ENCODE results near the gene PGLYRP3.

Gene PGLYRP3

GRCh38 chr1:153356392-153357075 is 43.8 kb upstream of the PGLYRP3 start:
- Histone ChIP-seq H3K4me1 (ENCODE audit: control insufficient read depth, insufficient read depth, low read length) (no peaks in the 10 kb centered on the region), H3K36me3 (ENCODE audit: control insufficient read depth, insufficient read depth, low read length, severe bottlenecking) (no peaks in the 10 kb centered on the region), H3K4me3 (ENCODE audit: low read length) (no peak overlapping the region), H3K9ac (ENCODE audit: low read length) (no peak overlapping the region), H3K9me3 (ENCODE audit: control insufficient read depth, low read length) (peaks cover 3% of the 10 kb centered on the region), H3K27me3 (replicated peaks; ENCODE audit: control insufficient read depth, insufficient read depth, low read length) (peaks cover 52% of the 10 kb centered on the region)
- no peak for DNase-seq (ENCODE audit: low read depth)

- H3K36me3 ChIP-seq (ENCODE audit: control insufficient read depth, insufficient read depth, low read length, severe bottlenecking), result no peaks in the 10 kb centered on the region
- peak; percentile 38 for DNase-seq (ENCODE audit: low read depth)
- no peak overlapping the region for H3K9ac ChIP-seq (ENCODE audit: low read length)
- no peaks in the 10 kb centered on the region for H3K4me1 ChIP-seq (ENCODE audit: control insufficient read depth, insufficient read depth, low read length)
- no peak overlapping the region for H3K4me3 ChIP-seq (ENCODE audit: low read length)
- H3K27me3 ChIP-seq (replicated peaks; ENCODE audit: control insufficient read depth, insufficient read depth, low read length), result peaks cover 61% of the 10 kb centered on the region
- peaks cover 3% of the 10 kb centered on the region for H3K9me3 ChIP-seq (ENCODE audit: control insufficient read depth, low read length)
Measured at GRCh38 chr1:153355445-153356071, 42.8 kb upstream of the PGLYRP3 start.

- no peaks in the 10 kb centered on the region for H3K36me3 ChIP-seq (ENCODE audit: control insufficient read depth, insufficient read depth, low read length, severe bottlenecking)
- no peak overlapping the region for H3K4me3 ChIP-seq (ENCODE audit: low read length)
- no peak for DNase-seq (ENCODE audit: low read depth)
- H3K27me3 ChIP-seq (replicated peaks; ENCODE audit: control insufficient read depth, insufficient read depth, low read length), result peaks cover 62% of the 10 kb centered on the region
- peaks cover 3% of the 10 kb centered on the region for H3K9me3 ChIP-seq (ENCODE audit: control insufficient read depth, low read length)
- no peaks in the 10 kb centered on the region for H3K4me1 ChIP-seq (ENCODE audit: control insufficient read depth, insufficient read depth, low read length)
- no peak overlapping the region for H3K9ac ChIP-seq (ENCODE audit: low read length)
Measured at GRCh38 chr1:153354515-153355193, 41.9 kb upstream of the PGLYRP3 start.

- DNase-seq (ENCODE audit: low read depth), result no peak
- no peaks in the 10 kb centered on the region for H3K4me1 ChIP-seq (ENCODE audit: control insufficient read depth, insufficient read depth, low read length)
- peaks cover 71% of the 10 kb centered on the region for H3K27me3 ChIP-seq (replicated peaks; ENCODE audit: control insufficient read depth, insufficient read depth, low read length)
- H3K36me3 ChIP-seq (ENCODE audit: control insufficient read depth, insufficient read depth, low read length, severe bottlenecking), result no peaks in the 10 kb centered on the region
- no peak overlapping the region for H3K9ac ChIP-seq (ENCODE audit: low read length)
- H3K9me3 ChIP-seq (ENCODE audit: control insufficient read depth, low read length), result peaks cover 3% of the 10 kb centered on the region
- H3K4me3 ChIP-seq (ENCODE audit: low read length), result no peak overlapping the region
Measured at GRCh38 chr1:153353226-153353947, 40.6 kb upstream of the PGLYRP3 start.

GRCh38 chr1:153352523-153352922 is 39.8 kb upstream of the PGLYRP3 start:
- no peak overlapping the region for H3K4me3 ChIP-seq (ENCODE audit: low read length)
- H3K36me3 ChIP-seq (ENCODE audit: control insufficient read depth, insufficient read depth, low read length, severe bottlenecking), result no peaks in the 10 kb centered on the region
- no peaks in the 10 kb centered on the region for H3K4me1 ChIP-seq (ENCODE audit: control insufficient read depth, insufficient read depth, low read length)
- H3K9ac ChIP-seq (ENCODE audit: low read length), result no peak overlapping the region
- DNase-seq (ENCODE audit: low read depth), result peak; percentile 88
- H3K9me3 ChIP-seq (ENCODE audit: control insufficient read depth, low read length), result peaks cover 3% of the 10 kb centered on the region
- H3K27me3 ChIP-seq (replicated peaks; ENCODE audit: control insufficient read depth, insufficient read depth, low read length), result peaks cover 75% of the 10 kb centered on the region

- Histone ChIP-seq H3K9ac (ENCODE audit: low read length) (no peak overlapping the region), H3K36me3 (ENCODE audit: control insufficient read depth, insufficient read depth, low read length, severe bottlenecking) (no peaks in the 10 kb centered on the region), H3K9me3 (ENCODE audit: control insufficient read depth, low read length) (peaks cover under 1% of the 10 kb centered on the region), H3K4me1 (ENCODE audit: control insufficient read depth, insufficient read depth, low read length) (no peaks in the 10 kb centered on the region), H3K27me3 (replicated peaks; ENCODE audit: control insufficient read depth, insufficient read depth, low read length) (peaks cover 77% of the 10 kb centered on the region), H3K4me3 (ENCODE audit: low read length) (no peak overlapping the region)
- no peak for DNase-seq (ENCODE audit: low read depth)
Measured at GRCh38 chr1:153350321-153350957, 37.7 kb upstream of the PGLYRP3 start.

- Histone ChIP-seq H3K9ac (ENCODE audit: low read length) (no peak overlapping the region), H3K27me3 (replicated peaks; ENCODE audit: control insufficient read depth, insufficient read depth, low read length) (peaks cover 71% of the 10 kb centered on the region), H3K36me3 (ENCODE audit: control insufficient read depth, insufficient read depth, low read length, severe bottlenecking) (no peaks in the 10 kb centered on the region), H3K4me1 (ENCODE audit: control insufficient read depth, insufficient read depth, low read length) (no peaks in the 10 kb centered on the region), H3K4me3 (ENCODE audit: low read length) (no peak overlapping the region), H3K9me3 (ENCODE audit: control insufficient read depth, low read length) (no peaks in the 10 kb centered on the region)
- DNase-seq (ENCODE audit: low read depth), result no peak
Measured at GRCh38 chr1:153349363-153350320, 36.9 kb upstream of the PGLYRP3 start.

GRCh38 chr1:153348511-153349362 is 36.0 kb upstream of the PGLYRP3 start, which contains the start of gene PGLYRP4:
TSS of gene PGLYRP4 (minus strand) at chr1:153348841. CDS start at chr1:153347932, 909 bp downstream.
- H3K9ac ChIP-seq (ENCODE audit: low read length), result no peak within 1 kb of the TSS
- DNase-seq (ENCODE audit: low read depth), result no peak
- no peaks in the 10 kb centered on the region for H3K4me1 ChIP-seq (ENCODE audit: control insufficient read depth, insufficient read depth, low read length)
- no peaks in the 10 kb centered on the region for H3K9me3 ChIP-seq (ENCODE audit: control insufficient read depth, low read length)
- H3K27me3 ChIP-seq (replicated peaks; ENCODE audit: control insufficient read depth, insufficient read depth, low read length), result peaks cover 71% of the 10 kb centered on the region
- H3K4me3 ChIP-seq (ENCODE audit: low read length), result no peak within 1 kb of the TSS
- H3K36me3 ChIP-seq (ENCODE audit: control insufficient read depth, insufficient read depth, low read length, severe bottlenecking), result no peaks in the 10 kb centered on the region

- no peaks in the 10 kb centered on the region for H3K36me3 ChIP-seq (ENCODE audit: control insufficient read depth, insufficient read depth, low read length, severe bottlenecking)
- no peak for DNase-seq (ENCODE audit: low read depth)
- H3K27me3 ChIP-seq (replicated peaks; ENCODE audit: control insufficient read depth, insufficient read depth, low read length), result peaks cover 73% of the 10 kb centered on the region
Measured at GRCh38 chr1:153347856-153348255, 35.1 kb upstream of the PGLYRP3 start.

More at GRCh38 chr1:153347856-153348255, 35.1 kb upstream of the PGLYRP3 start:
- no peak overlapping the region for H3K9ac ChIP-seq (ENCODE audit: low read length)
- no peaks in the 10 kb centered on the region for H3K4me1 ChIP-seq (ENCODE audit: control insufficient read depth, insufficient read depth, low read length)
- no peak overlapping the region for H3K4me3 ChIP-seq (ENCODE audit: low read length)
- no peaks in the 10 kb centered on the region for H3K9me3 ChIP-seq (ENCODE audit: control insufficient read depth, low read length)

Data from adipocyte (in vitro differentiated cells).